Ishikawa (cell line): Measurements from ENCODE around the gene MOGAT1.

Experiments used
- CEBPB ChIP-seq: IDR thresholded peaks from 2 replicates; pipeline ENCODE4 v1.6.1; 2012
- EGR1 ChIP-seq: IDR thresholded peaks from 2 replicates; pipeline ENCODE4 v1.6.1; 2012
- EP300 ChIP-seq: IDR thresholded peaks from 2 replicates; pipeline ENCODE4 v1.6.1; 2012; ENCODE audit warnings: borderline replicate concordance
- FOXM1 ChIP-seq: IDR thresholded peaks from 2 replicates; pipeline ENCODE4 v1.6.1; 2012; ENCODE audit warnings: low read depth, borderline replicate concordance
- TEAD4 ChIP-seq: IDR thresholded peaks from 2 replicates; pipeline ENCODE4 v1.6.1; 2012
- YY1 ChIP-seq: IDR thresholded peaks from 2 replicates; pipeline ENCODE4 v1.6.1; 2012; ENCODE audit warnings: low read depth
- TF ChIP-seq, protein P1 (sequence below): IDR thresholded peaks from 2 replicates; pipeline ENCODE4 v1.6.1; 2012; ENCODE audit warnings: low read depth, mild to moderate bottlenecking
- TF ChIP-seq, protein P2 (sequence below): IDR thresholded peaks from 2 replicates; pipeline ENCODE4 v1.6.1; 2012
- TF ChIP-seq, protein P3 (sequence below): IDR thresholded peaks from 2 replicates; pipeline ENCODE4 v1.6.1; 2012

DNA sequence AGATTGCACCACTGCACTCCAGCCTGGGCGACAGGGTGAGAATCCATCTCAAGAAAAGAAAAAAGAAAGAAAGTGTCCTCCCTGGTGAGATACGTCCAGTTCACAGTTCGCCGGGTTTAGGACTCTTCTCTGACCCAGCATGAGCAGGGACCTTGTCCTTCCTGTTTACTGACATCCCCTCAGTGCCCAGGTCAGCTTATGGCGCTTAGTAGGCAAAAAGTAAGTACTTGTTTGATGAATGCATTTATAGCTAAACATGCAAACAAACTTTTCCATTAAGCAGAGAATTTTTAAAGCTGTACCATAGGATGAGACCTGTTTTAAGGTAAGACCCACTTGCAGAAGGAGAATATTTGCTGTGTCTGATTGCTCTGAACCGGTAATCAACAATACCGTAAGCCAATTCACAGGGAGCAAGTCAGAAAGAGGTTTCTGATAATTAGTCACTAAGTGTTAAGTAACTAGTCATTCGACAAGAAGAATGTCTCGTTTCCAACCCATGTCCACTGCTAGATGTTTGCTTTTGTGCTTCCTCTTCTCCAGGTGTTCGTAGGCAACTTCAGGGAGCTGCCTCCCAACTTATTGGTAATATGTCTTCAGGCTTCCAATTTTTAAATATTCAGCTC lies 40.0 kb downstream of the MOGAT1 start:
- TF ChIP-seq YY1, result no peak
- TF ChIP-seq, protein P1, sequence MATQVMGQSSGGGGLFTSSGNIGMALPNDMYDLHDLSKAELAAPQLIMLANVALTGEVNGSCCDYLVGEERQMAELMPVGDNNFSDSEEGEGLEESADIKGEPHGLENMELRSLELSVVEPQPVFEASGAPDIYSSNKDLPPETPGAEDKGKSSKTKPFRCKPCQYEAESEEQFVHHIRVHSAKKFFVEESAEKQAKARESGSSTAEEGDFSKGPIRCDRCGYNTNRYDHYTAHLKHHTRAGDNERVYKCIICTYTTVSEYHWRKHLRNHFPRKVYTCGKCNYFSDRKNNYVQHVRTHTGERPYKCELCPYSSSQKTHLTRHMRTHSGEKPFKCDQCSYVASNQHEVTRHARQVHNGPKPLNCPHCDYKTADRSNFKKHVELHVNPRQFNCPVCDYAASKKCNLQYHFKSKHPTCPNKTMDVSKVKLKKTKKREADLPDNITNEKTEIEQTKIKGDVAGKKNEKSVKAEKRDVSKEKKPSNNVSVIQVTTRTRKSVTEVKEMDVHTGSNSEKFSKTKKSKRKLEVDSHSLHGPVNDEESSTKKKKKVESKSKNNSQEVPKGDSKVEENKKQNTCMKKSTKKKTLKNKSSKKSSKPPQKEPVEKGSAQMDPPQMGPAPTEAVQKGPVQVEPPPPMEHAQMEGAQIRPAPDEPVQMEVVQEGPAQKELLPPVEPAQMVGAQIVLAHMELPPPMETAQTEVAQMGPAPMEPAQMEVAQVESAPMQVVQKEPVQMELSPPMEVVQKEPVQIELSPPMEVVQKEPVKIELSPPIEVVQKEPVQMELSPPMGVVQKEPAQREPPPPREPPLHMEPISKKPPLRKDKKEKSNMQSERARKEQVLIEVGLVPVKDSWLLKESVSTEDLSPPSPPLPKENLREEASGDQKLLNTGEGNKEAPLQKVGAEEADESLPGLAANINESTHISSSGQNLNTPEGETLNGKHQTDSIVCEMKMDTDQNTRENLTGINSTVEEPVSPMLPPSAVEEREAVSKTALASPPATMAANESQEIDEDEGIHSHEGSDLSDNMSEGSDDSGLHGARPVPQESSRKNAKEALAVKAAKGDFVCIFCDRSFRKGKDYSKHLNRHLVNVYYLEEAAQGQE, result no peak
- no peak for TF ChIP-seq FOXM1
- no peak for TF ChIP-seq EGR1
- TF ChIP-seq, protein P2, sequence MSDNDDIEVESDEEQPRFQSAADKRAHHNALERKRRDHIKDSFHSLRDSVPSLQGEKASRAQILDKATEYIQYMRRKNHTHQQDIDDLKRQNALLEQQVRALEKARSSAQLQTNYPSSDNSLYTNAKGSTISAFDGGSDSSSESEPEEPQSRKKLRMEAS, result no peak
- no peak for TF ChIP-seq TEAD4
- TF ChIP-seq EP300, result no peak
- TF ChIP-seq, protein P3, sequence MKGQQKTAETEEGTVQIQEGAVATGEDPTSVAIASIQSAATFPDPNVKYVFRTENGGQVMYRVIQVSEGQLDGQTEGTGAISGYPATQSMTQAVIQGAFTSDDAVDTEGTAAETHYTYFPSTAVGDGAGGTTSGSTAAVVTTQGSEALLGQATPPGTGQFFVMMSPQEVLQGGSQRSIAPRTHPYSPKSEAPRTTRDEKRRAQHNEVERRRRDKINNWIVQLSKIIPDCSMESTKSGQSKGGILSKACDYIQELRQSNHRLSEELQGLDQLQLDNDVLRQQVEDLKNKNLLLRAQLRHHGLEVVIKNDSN, result no peak
- TF ChIP-seq CEBPB, result no peak
